GM19023 (cell line): Measurements from ENCODE around the gene FAM78B.

Experiments
- ATAC-seq: cut with Tn5 transposase; IDR thresholded peaks from one replicate; pipeline ENCODE4 v1.9.1; 2021; ENCODE audit warnings: mild to moderate bottlenecking, moderate library complexity; ENCODE audit not compliant: unreplicated experiment

Gene FAM78B

GRCh38 chr1:166122873-166123466 lies 43.8 kb downstream of the FAM78B start:
- no peak for ATAC-seq

GRCh38 chr1:166121010-166121409 lies 45.8 kb downstream of the FAM78B start:
- ATAC-seq = no peak

GRCh38 chr1:166120281-166120680 lies 46.5 kb downstream of the FAM78B start:
- no peak for ATAC-seq

GRCh38 chr1:166119471-166119965 lies 47.3 kb downstream of the FAM78B start:
- no peak for ATAC-seq

GRCh38 chr1:166117776-166118175 lies 49.0 kb downstream of the FAM78B start:
- no peak for ATAC-seq

- ATAC-seq = no peak
These were observed 50.8 kb downstream of the FAM78B start for GRCh38 chr1:166116026-166116425.

- no peak for ATAC-seq
These were observed 52.4 kb downstream of the FAM78B start for GRCh38 chr1:166114419-166114818.

GRCh38 chr1:166113630-166114029 lies 53.2 kb downstream of the FAM78B start:
- no peak for ATAC-seq

- ATAC-seq = no peak
These were observed 53.8 kb downstream of the FAM78B start for GRCh38 chr1:166113031-166113430.

- ATAC-seq = no peak
These were observed 54.4 kb downstream of the FAM78B start for GRCh38 chr1:166112425-166112824.

- ATAC-seq = no peak
These were observed 55.4 kb downstream of the FAM78B start for GRCh38 chr1:166111430-166111829.

GRCh38 chr1:166090244-166090643 lies 76.6 kb downstream of the FAM78B start:
- no peak for ATAC-seq

GRCh38 chr1:166089804-166090203 lies 77.0 kb downstream of the FAM78B start:
- peak; percentile 48 for ATAC-seq

GRCh38 chr1:166088572-166088955 lies 78.2 kb downstream of the FAM78B start:
- no peak for ATAC-seq

- no peak for ATAC-seq
These were observed 78.8 kb downstream of the FAM78B start for GRCh38 chr1:166087734-166088571.

GRCh38 chr1:166086113-166086883 lies 80.5 kb downstream of the FAM78B start:
- ATAC-seq = peak; percentile 36

GRCh38 chr1:166084613-166085012 lies 82.2 kb downstream of the FAM78B start:
- ATAC-seq = no peak

- peak; percentile 59 for ATAC-seq
These were observed 82.9 kb downstream of the FAM78B start for GRCh38 chr1:166083887-166084286.

GRCh38 chr1:166082601-166083000 lies 84.2 kb downstream of the FAM78B start:
- no peak for ATAC-seq

GRCh38 chr1:166080967-166081870 lies 85.6 kb downstream of the FAM78B start:
- no peak for ATAC-seq
